NCI-H226 (cell line): ENCODE data around the gene DCAF7.
A peak's percentile ranks its signal among the peaks of the same experiment; 100 is the strongest.

Experiments
- DNase-seq: peaks from one replicate; pipeline ENCODE4 v3.0.0-alpha.2; 2015

DCAF7 gene

DNA sequence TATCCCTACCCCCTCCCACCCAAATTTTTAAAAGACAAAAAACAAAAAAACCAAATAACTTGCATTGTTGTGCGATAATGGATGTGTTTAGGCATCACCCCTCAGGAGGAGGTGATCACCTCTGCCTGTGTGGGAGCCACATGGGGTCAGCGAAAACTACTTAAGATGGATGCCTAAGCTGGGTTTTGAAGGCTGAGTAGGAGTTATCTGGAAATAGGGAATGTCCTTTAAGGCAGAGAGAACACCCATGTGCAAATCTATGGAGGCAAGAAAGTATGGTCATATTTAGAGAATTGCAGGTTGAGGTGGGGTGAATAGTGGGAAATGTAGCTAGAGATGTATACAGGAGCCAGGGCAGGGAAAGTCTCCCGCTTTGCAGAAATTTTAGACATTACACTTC is 44.9 kb downstream of the DCAF7 start:
- no peak for DNase-seq

DNA sequence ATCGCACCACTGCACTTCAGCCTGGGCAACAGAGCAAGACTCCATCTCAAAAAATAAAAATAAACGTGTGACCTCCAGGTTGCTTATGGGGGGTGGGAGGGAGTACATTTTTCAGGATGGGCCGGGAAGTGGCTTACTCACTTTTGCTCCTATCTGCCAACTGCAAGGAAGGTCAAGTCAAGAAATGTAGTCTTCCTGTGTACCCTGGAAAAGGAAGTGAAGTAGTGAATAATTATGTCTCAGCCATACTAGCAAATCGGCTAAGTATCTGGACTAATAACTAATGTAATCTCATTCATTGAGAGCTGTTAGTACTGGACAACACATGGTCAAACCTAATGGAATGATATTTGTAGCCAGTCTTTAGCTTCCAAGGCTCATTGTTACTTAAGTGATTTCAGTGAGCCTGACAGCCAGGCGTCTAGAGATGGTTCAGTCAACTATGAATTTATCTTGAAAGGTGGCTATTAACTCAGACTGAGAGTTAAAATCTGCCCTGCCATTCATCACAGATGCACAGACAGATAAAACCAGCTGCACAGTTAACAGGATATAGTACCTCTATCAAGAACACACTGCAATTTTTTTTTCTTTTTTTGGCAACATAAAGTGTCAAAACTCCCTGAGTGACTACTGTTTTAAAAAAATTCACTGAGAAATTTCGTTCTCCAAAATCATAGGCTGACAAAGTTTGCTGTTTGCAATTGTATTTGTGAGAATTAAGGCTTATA is 46.7 kb downstream of the DCAF7 start:
- no peak for DNase-seq

DNA sequence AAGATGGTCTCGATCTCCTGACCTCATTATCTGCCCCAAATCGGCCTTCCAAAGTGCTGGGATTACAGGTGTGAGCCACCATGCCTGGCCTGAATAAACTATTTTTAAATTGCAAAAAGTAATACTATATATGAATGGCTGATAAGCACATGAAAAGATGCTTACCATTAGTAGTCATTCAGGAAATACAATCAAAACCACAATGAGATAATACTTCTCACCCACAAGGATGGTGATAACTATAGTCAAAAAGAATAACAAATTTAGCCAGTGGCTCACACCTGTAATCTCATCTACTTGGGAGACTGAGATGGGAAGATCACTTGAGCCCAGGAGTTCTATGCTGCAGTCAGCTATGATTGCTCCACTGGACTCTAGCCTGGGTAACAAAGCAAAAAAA is 48.0 kb downstream of the DCAF7 start:
- DNase-seq, result peak; percentile 51

DNA sequence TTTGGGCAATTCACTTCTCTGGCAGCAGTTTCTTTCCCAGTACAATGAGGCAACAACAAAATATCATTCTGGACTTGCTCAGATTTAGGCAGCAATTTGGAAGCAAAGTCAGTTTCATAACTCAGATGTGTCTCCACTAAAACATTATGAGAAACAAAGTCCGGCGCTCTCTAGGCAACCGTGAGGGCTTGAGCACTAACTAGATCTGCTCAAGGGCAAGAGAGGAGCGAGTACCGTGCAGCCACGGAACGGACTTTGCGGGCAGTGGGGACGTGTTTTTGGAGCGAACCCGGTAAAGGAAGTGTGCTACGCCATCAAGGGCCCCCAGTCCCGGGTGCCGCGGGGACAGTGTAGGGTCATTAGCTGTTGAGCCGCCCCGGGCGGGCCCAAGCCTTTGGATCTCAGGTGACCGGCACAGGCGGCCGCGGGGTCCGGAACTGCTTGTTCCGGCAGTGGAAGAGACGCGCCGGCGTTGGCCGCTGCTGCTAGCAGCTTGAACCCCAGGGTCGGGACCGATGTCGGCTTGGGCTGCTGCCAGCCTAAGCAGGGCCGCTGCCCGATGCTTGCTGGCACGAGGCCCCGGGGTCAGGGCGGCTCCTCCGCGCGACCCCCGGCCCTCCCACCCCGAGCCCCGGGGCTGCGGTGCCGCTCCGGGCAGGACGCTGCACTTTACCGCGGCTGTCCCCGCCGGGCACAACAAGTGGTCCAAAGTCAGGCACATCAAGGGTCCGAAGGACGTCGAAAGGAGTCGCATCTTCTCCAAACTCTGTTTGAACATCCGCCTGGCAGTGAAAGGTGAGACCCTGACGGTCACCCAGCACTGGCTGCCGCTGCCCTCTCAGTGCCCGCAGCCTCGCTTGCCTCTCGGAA is 50.5 kb downstream of the DCAF7 start, which contains the start of gene TACO1:
Gene TACO1 (plus strand): TSS at position 327 of the 870 bp plus-strand sequence. CDS start 189 bp downstream, at position 516.
- DNase-seq, result peak; percentile 66

DNA sequence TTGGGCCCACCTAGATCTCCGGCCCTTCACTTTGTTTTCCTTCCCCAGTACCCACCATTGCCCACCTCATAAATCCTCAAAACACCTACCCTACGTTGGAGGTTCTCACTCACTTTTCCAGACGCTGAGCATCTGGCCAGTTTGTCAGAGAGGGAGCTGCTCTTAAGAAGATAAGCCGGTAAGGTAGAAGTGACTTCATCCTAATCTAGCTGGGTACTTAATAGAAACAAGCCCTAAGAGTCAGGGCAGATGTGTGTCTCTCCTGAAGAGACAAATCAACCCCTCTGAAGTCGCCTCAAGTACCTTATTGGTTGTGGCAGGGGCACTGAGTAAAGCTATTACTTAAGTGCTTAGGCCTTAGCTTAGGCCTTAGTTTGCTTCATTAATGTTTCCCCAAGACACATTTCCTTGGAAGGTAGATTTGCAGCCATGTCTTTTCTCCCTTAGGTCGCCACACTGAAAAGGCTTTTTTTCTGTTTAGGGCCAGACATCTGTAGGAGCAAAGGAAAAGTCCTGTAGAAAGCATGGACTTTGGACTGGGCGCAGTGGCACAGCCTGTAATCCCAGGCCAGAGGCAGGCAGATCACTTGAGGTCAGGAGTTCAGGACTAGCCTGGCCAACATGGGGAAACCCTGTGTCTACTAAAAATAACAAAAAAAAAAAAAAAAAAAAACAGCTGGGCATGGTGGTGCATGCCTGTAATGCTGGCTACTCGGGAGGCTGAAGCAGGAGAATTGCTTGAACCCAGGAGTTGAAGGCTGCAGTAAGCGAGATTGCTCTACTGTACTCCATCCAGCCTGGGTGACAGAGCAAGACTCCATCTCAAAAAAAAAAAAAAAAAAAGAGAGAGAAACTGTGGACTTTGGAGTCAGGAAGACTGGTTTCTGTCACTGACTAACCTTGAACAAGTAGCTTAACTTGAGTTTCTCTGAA is 51.4 kb downstream of the DCAF7 start:
- DNase-seq, result no peak

DNA sequence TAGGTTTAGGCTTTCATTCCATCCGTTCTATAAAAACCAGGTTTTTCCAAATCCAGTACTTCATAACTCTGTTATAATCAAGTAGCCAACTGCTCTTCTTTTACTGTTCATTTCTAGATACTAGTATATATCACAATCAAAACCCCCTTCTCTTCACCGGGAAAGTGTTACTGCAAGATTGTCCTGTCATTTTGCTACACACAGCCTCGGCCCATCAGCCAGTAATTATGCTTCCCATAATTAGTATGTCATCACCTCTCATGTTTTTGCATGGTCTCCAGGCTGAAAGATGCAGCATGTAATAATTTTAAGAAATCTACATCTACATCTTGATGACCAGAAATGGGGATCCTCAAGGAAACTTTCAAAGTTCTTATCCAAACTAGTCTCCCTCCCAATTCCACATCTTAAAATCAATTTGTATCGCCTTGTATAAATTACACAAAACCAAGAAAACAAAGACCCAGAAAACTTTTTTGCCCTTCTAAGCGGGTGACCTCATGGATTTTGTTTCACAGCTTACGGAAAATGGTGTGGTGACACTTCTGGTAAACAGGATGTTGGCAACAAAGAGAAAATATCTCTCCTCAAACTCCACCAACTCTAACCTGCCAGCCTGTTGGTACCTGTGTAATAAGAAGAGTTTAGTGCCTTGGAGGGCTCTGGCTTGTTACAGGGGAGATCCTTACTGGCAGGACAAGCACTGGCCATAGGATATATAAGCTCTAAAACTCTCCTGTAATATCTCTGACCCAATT is 59.7 kb downstream of the DCAF7 start:
- DNase-seq, result no peak

DNA sequence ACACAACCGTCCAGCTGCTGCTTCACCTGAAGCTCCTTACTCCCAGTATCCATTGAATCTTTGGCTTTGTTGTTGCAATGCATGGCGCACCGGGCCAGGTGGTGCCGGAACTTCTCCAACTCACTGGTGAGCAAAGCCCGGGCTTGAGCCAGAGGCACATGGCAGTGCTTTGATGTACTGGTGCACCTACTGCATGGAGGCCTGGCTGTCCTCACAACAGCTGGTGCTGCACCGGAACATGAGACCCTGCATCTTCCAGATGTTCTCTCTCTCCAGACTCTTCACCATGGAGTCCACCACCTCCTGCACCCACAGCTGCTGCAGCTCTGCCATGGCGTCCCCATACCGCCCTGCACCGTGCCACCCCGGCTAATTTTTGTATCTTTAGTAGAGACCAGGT is 60.6 kb downstream of the DCAF7 start:
- no peak for DNase-seq

DNA sequence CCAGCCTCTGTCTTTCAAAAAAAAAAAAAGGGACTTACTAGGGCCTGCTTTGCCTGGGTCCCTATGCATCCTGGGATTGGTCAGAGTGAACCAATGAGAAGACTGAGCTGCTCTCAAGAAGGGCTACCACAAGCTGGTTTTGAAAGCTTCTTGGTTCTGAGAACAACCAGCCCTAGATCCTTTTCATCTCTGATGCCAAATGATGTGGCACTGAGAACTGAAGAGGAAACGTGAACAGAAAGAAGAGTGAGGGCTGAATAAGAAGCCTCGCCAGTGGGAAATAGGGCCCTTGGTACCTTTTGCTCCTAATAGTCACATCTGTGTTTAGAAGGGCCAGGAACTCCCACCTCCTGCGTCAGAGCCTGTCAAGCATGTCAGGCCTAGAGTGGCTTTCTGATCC is 61.1 kb downstream of the DCAF7 start:
- DNase-seq, result no peak

DNA sequence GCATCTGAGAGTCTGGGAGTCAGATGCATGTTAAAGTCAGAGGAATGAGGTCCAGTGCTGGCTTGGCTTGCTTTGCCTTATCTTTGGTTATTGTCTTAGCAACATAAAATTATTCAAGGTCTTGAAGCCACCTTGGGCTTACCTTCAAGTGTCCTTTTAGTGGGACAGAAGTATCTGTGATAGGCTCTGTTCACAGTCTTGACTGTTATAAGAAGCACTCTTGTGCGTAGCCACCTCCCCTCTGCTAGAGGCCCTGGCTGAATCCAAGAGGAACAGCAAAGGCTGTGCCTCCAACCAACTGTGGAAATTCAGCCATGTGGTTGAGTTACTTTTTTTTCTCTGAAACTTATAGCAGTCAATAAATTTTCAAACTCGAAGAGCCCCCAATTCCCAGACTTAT is 63.4 kb downstream of the DCAF7 start:
- no peak for DNase-seq

DNA sequence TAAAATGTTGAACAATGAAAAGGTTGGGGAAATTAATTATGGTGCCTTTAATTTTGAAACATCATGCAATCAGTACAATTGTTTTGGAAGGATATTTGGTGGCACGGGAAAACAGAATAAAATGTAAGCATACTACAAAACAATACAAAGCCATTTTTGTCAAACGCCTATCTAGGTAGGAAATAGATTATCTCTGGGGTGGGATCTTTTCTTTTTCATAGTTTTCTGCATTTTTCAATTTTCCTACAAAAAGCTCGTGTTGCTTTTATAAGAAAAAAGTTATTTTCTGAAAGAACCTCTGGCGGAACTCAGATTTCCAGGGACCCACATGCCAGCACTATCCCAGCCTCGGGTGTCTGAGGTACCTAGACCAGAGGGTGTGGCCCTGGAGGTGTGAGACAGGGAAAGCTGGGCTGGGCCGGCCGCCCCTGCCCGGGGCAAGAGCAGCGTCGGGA is 71.0 kb downstream of the DCAF7 start:
- DNase-seq, result peak; percentile 2

DNA sequence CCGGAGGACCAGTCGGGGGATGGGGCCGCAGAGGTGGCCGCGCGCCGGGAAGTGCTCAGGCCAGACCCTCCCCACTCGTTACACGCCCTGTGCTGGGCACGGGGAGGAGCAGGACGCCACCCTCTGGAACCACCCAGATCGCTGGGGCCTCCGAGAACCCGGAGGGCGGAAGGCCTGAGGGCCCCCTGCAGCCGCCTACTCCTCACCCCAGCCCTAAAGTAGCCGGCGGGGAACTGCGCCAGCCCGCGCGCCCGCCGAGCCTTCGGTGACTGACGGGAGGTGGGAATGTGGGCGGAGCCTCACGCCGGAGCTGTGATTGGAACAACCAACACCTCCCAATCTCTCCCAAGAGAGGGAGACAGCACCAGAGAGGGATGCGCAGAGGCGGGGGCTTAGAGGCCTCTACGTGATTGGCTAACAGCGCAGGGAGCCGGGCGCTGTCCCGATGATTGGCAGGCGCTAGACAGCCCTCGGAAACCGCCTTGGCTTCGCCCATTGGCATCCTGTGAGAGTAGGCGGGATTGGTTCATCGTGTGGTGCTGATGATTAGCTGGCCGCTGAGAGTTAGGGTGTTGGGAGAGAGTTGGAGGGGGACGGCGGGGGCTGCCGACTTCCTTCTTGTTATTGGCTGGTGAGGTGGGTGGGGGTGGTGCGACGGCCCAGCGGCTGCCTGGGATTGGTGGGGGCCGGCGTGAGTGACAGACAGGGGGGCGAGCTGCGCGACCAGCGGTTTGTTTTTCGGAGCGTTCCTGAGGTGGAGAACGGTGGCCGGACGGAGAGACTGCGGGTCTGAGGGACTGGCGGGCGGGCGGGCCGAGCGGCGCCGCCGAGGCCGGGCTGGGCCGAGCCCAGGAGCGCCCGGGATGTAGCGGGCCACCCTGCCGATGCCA is 71.7 kb downstream of the DCAF7 start, which contains the start of gene MAP3K3:
Gene MAP3K3 (plus strand): TSS at position 734 of the 890 bp plus-strand sequence. CDS start 343 bp downstream, outside the sequence.
- DNase-seq, result peak; percentile 100

DNA sequence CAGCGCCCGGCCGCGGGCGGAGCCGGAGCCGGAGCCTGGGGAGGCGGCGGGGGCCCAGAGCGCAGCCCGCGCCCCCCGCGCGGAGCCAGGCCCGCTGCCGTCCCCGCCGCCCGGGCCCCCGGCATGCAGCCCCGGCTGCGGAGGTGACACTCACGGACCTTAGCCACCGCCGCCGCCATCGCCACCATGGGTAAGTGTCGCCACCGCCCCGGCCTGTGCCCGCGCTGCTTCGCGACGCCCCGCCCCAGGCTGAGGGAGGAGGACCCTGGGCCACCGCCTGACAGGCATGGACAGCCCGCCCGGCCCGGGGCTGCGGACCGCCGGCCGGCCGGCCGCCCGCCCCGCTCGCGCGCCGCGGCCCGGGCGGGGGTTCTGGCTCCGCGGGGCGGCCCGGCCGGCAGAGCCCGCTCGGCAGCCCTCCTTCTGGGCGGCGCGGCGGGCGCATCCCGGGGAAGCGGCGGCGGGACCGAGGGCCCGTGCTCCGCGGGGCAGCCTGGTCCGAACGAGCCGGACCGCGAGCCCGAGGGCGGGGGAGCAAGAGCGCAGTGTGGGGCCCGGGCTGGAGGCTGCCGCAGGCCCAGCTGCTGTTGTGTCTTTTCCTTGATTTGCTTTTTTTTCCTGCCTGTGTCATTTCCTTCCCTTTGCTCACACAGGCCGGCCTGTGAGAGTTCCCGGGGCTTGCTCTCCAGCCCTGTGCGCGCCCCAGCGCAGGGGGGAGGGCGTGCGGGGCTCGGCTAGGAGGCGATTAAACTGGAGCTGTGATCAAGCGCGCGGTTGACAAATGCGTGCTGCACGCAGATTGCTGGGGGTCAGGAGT is 72.5 kb downstream of the DCAF7 start:
- DNase-seq, result peak; percentile 42

DNA sequence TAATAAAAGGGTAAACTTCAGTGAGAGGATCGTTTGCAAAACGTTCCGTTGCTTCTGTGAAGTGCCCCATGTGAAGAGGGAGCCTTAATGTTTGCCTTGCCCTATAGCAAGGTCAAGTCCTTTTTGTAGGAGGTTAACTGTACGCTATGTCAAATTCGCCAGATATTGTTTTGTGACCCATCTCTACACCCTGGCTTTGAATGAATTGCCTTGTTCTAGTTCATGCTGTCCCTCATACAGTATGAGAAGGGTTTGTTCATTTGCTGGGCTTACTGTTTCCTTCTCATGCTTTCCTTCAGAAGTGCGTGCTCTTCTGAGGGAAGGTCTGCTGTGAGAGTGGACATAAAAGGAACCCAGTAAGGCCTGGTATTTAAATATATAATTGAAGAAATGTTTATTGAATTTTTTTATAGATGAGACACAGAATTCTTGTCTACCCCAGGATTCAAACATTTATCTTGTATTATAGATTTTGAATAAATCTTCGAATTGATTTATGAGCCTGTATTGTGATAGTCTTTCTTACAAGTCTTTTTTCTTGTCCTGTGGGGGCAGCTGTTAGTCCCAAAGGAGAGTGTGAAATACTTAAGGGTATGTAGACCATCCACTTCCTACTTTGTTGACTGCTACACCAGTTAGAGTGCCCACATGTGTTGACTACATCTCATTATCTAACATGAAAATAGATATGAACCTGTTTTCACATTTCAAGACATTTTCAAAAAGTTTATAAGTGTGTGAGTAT is 73.7 kb downstream of the DCAF7 start:
- no peak for DNase-seq

DNA sequence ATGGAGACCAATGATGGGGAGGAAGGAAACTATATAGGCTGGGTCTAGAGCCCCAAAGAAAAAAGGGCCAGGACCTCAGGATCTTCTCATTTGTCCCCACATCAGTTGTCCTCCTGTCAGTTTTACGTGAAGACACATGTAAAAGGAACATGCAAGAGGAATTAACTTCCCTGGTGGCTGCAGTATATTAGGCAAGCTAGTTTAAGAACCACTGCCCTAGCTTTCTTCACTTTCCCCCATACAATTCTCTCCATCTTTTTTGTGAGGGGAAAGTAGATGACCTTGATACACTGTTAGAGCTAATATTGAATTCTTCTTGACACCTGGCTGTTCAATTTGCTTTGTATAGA is 74.2 kb downstream of the DCAF7 start:
- no peak for DNase-seq

DNA sequence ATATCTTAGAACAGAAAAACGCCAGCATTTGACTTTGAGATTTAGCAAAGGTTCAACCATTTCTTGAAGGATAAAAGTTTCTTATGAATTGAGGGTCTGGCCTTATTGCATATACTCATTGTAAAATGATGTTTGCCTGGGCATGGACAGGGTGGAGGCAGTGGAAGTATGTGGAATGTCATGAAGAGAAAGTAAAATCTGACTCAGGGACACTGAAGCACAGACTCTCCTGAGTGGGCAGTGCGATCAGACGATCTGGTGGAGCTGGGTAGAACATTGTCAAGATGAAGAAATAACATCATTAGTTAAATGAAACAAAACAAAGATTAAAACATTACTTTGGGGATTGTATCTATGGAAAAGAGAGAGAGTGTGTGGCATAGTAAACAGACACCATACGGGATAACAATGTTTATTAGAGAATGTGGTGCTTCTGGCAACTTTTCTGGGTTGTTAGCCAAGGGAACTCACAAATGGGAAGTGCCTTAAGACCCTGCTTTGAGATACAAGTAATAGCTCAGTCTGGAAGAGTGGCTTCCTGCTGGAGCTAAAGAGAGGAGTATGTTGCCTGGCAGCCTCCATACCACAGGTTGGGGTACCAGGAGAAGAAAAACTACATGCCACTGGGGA is 76.4 kb downstream of the DCAF7 start:
- DNase-seq, result no peak

DNA sequence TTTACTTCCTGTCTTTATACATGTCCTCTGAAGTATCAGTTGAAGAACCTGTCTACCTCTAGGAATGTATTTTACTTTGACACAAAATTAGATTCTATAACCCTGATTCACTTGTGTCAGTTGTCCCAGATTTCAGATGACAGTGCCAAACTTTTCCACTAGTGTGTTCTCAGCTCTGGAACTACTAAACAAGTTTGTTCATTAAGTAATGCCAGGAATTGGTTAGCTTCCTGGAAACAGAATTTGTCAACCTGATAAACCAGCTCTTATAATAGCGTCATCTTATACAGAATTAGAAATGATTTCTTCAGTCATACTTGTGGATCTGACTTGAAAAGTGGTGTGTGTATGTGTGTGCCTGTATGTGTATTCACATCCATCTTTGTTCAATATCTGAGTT is 79.3 kb downstream of the DCAF7 start:
- DNase-seq, result no peak

DNA sequence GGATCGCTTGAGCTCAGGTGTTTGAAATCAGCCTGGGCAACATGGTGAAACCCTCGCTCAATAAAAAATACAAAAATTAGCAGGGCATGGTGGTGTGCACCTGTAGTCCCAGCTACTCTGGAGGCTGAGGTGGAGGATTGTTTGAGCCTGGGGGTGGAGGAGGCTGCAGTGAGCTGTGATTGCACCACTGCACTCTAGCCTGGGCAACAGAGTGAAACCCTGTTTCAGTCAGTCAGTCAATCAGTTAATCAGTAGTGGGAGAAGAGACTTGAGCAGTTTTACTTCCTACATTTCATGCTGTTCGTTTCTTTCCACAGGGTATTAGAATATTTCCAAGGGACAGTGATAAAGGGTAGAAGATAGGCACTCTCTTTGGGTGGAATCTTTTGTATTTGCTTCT is 80.8 kb downstream of the DCAF7 start:
- no peak for DNase-seq

DNA sequence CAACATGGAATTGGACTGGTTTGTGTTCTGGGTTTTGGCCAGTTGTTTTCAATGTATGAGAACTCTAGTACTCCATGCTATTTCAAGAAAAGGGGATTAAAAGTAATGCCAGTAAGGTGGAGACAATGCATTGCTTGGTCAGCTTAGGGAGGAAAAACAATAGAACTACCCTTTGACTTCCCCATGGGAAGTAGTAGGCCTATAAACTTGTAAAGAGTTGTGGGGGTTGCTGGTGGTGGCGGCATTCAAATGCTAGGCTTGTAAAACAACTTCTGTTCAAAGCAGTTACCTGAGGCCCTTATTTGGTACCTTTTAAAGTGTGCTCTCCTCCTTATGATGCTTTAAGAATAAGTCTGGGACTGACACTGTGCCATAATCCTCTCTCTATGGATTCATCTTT is 81.3 kb downstream of the DCAF7 start:
- DNase-seq, result no peak

DNA sequence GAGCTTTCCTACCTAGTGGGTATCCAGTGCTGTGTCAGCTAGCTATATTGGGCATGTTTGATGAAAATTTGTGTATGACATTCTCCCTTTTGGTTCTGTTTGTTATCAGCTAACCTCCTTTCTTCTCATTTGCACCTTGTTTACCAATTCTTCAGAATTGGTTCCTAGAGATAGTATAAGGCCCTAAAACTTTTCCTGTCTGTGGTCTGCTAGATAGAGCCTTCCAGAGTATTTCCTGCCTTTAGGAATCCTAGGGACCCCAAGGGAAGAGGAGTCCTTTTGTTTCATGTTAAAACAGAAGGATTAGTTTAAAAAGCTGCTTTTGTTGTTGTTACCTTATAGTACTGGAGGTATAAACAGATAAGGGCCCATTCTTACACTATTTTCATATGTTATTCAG is 83.5 kb downstream of the DCAF7 start:
- DNase-seq, result no peak
